AML-193 (cell line): ENCODE data around the gene MAN2B1.
A peak's percentile ranks its signal among the peaks of the same experiment; 100 is the strongest.
"Not testable (repeated sequence)": the region's sequence is repeated elsewhere in the genome, so short reads cannot be mapped to it uniquely, and the experiment has no call there.

Source experiments
- DNase-seq, 2 experiments: peaks; one replicate each; lab custom pipeline; 2025; lab: John Stamatoyannopoulos, UW

The MAN2B1 gene

DNA sequence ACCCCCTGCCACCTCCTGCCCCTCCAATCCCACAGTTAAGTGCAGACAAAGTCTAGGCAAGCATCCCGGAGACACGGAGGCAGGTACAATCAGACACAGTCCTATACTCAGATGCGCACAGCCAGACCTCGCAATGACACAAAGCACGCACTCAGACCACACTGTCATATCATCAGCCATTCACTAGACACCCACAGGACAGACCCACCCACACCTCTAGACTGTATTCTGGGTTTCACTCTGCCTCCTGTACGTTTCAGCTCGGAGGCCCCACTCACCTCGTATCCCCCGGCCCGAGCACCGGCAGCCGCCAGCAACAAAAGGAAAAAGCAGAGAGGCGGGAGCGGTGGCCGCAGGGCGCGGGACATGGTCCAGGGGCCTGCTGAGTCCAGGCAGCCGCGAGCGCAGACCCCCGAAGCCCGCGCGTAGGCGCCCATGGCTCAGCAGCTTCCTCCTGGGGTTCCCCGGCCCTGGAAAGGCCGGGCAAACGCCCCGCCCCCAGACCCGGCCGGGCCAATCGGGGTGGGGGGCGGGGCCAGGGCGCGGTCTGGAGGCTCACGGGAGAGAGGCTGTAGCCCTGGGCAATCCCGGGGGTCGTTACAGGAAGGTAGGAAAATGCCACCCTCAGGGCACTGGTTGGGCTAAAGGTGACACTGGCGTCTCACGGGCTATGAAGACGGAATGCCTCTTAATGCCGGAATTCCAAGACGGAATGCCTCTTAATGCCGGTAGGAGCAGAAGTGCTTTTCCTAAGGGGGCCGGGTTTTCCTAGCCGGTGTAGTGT is at the start of gene MAN2B1, which contains the start of gene WDR83:
TSS of gene MAN2B1 (minus strand) at position 478 of the 784 bp plus-strand sequence. CDS start at position 437, 41 bp downstream.
TSS of gene WDR83 (plus strand) at position 543 of the 784 bp plus-strand sequence. CDS start 2,984 bp downstream, outside the sequence.
- DNase-seq: peak; percentile 56 to 57

DNA sequence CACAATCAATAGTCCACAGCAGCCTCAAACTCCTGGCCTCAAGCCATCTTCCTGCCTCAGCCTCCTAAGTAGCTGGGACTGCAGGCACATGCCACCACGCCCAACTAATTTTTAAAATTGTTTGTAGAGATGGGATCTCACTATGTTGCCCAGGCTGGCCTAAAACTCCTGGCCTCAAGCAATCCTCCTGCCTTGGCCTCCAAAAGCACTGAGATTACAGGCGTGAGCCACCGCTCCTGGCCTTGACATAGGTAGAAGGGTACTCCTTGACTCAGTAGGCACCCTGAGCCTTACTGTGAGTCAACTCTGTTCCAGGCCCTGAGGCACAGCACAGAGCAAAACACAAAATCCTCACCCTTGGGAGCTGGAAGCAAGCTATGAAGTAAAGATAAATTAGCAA is 49.4 kb upstream of the MAN2B1 start:
- no peak for DNase-seq

DNA sequence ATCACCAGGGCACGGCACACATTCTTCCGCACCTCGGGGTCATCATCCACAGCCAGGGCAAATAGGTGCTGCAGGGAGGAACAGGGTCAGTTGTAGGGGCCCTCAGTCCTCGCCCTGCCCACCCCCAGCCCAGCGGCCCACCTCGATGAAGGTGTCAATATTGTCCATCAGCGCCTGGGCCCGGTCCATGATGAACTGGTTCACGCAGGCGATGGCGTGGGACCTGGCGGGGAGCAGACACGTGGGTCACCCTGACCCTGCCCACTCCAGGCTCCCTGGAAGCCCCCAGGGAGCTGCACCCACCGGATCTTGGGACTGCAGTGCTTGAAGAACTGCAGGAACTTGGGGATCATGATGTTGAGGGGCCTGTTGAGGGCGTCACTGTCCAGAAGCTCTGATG is 48.6 kb upstream of the MAN2B1 start:
- no peak for DNase-seq

DNA sequence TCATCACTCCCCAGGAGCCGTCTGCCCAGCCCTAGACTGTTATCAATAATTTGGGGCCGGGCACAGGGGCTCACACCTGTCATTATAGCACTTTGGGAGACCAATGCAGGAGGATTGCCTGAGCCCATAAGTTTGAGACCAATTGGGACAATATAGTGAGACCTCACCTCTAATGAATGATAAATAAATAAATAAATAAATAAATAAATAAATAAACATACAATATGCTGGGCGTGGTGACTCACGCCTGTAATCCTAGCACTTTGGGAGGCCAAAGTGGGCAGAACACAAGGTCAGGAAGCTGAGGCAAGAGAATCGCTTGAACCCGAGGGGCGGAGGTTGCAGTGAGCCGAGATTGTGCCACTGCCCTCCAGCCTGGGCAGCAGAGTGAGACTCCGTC is 46.8 kb upstream of the MAN2B1 start:
- not testable (repeated sequence) for DNase-seq

- DNase-seq: not testable (repeated sequence)
These were observed 45.5 kb upstream of the MAN2B1 start for GRCh38 chr19:12712077-12712476.

GRCh38 chr19:12711187-12711586 is 44.6 kb upstream of the MAN2B1 start:
- DNase-seq: no peak

DNA sequence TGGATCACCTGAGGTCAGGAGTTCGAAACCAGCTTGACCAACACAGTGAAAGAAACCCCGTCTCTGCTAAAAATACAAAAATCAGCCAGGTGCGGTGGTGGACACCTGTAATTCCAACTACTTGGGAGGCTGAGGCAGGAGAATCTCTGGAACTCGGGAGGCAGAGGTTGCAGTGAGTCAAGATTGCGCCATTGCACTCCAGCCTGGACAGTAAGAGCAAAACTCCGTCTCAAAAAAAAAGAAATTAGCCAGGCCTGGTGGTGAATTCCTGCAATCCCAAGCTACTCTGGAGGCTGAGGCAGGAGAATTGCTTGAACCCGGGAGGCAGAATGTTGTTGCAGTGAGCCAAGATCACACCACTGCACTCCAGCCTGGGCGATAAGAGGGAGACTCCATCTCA is 42.1 kb upstream of the MAN2B1 start:
- DNase-seq: no peak

GRCh38 chr19:12706332-12706718 is 39.8 kb upstream of the MAN2B1 start:
- no peak for DNase-seq

DNA sequence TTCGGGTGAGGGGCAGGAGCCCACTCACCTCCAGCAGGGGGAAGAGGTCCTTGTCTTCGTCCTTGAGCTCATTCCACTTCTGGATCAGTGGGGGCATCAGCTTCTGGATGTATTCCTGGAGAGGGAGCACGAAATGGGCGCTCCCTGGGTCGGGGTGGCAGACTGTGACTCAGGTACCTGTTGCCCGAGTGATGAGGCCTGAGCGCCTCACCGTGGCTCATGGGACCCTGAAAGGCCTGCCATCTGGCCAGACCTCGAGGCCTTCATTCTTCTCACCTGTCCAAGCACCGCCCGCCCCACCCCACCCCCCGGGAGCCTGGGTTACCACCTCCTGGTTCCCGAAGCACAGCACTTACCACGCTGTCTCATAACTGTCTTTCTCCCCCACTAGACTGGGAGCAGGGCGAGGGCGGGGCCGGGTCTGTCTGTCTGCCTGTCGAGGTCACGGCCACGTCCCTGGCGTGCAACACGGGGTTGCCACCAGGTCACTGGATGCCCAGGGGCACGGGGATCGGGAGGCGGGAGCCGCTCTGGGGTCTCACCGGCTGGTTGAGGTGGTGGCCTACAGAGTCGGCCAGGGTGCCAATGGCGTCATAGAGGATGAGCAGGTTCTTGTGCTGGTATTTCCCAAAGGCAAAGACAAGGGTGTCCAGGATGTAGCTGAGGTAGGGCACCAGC is 39.3 kb upstream of the MAN2B1 start:
- no peak for DNase-seq

GRCh38 chr19:12705169-12705568 is 38.6 kb upstream of the MAN2B1 start:
- no peak for DNase-seq

DNA sequence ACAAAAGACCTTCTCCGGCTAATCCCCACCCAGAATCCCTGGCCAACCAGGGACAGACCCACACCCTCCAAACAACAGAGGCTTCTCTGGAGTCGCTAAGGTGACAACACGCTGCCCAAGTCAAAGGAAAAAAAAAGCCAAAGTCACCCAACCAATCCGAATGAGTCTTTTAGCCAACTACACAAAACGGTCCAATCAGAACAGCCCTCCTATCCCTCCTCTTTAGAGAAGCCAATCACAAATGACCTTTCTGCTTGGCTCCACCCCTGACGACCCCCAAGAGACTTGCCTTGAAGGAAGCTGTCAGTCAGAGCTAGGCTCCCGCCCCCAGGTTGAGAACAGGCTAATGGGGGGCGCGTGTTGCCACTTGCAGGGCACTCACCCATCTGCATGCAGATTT is 36.5 kb upstream of the MAN2B1 start:
- DNase-seq: no peak

- DNase-seq: no peak
These were observed 35.2 kb upstream of the MAN2B1 start for GRCh38 chr19:12701596-12702282.

GRCh38 chr19:12698138-12698537 is 31.6 kb upstream of the MAN2B1 start:
- DNase-seq: no peak

GRCh38 chr19:12697425-12697824 is 30.9 kb upstream of the MAN2B1 start:
- not testable (repeated sequence) for DNase-seq

DNA sequence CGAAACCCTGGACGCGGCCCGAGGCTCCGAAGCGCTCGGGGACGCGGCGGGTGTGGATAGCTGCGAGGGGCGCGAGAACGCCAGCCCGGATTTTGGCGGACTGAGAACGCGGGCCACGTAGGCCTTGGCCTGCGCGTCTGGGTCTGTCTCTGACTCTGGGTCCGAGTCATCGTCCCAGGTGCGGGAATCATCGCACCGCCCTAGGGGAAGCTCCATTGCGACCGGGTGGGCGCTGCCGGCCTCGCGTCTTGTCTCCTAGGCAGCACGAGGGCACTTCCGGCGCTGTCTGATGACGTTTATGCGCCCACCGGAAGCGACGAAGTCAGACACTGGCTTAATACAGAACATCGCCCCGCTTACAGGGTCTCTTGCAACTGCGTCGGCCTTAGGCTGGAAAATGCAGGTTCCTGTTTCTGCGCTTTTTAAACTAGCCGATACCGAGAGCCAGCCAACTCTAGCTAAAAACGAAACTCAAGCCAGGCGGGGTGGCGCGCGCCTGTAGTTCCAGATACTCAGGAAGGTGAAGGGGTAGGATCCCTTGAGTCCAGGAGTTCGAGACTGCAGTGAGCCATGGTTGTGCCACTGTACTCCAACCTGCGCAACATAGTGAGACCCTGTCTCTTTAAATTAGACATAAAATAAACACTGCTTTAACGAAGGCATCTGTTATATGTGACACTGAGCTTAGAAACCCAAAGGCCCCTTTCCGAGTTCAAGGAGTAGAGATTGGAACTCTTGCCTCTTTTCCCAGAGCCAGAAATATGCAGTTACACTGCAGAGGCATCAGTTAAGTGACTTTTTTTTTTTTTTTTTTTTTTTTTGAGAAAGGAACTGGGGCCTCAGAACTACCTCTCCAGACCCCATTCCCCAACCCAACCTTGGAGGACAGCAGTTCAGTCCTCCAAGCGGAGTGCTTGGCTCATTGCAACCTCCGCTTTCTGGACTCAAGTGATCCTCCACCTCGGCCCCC is 30.1 kb upstream of the MAN2B1 start, which contains the start of gene FBXW9:
TSS of gene FBXW9 (minus strand) at position 266 of the 970 bp plus-strand sequence. CDS start at position 216, 50 bp downstream.
- peak; percentile 80 to 83 for DNase-seq

- DNase-seq: no peak
These were observed 29.4 kb upstream of the MAN2B1 start for GRCh38 chr19:12695997-12696365.

DNA sequence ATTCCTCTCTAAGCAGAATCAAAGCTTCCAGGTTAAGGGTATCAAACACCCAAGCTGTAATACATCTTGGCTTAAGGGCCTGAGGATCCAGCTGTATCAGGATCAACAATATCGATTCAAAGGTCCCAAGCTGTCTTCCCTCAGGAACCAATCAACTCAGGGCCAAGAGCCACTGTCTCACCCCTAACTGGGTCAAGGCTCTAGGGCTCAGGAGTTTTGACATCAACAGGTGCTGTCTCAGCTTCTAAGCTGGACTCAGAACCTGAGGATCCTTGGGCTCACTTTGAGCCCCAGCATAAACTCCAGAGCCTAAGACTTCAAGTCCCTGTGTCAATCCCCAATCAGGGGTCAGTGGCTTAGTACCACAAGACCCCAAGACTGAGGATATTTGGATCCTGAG is 29.0 kb upstream of the MAN2B1 start:
- no peak for DNase-seq

DNA sequence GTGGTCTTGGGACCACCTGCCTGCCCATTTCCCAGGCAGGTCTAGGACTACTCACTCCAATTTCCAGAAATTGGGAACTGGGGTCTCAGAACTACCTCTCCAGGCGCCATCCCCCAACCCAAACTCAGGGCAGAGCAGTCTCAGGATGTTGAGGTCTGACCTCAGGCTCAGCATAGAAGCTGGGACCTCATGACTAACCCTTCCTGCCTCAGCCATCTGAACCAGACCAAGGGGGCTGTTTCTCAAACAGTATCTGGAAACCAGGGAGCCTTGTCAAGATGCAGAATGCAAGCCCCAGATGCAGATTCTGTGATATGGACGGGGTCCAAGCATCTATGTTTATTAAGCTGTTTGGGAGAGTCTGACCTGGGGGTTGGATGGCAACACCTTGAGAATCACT is 28.6 kb upstream of the MAN2B1 start:
- no peak for DNase-seq

- no peak for DNase-seq
These were observed 28.1 kb upstream of the MAN2B1 start for GRCh38 chr19:12694641-12695040.

GRCh38 chr19:12692960-12693359 is 26.4 kb upstream of the MAN2B1 start:
- DNase-seq: no peak

DNA sequence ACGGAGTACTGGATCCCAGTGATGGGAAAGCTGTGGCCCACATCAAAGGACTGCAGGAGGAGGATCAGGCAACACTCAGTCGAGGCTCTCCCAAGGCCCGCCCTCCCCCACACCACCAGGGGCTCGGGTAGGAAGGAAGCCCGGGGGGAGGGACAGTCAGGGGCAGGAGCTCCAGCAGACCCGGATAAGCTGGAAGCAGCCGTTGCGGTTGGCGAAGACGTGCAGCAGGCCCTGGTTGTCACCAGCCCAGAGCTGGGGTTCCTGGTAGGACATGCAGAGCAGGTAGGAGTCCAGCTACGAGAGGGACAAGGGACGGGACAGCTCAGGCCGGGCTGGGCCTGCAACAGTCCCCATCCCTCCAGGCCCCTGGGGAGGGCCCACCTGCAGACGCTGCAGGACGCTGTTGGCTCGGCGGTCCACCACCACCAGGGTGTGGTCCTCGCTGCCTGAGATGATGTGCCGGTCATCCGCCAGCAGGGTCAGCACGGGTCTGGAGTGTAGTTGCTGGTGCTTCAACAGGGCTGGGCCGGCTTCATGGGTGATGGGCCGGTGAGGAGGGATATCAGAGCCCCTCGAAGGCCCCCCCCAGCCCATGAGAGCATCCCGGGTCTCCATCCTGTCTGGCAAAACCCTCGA is 23.2 kb upstream of the MAN2B1 start:
- DNase-seq: no peak
